Measurements from ENCODE around the gene PCYT2.

DNA sequence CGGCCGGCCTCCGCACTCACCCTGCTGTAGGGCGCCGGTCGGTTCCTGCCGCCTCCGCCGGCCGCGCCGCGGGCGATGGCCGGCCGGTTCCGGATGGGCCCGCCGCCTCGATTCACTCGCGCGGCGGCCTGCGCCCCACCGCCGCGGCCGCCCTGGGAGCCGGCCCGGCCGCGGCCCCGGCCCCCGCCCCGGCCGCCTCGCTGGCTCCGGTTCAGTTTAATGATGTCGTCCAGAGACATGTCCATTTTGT lies 20.0 kb downstream of the PCYT2 start:
- TF ChIP-seq CTCF (IDR thresholded peaks at IDR 0.05) (no peak), POLR2A (IDR thresholded peaks at IDR 0.05) (no peak)

All from prostate gland (tissue), 2 donors.